ACHN (cell line): Measurements from ENCODE around the gene ACTN2.
"Not testable (repeated sequence)": the region's sequence is repeated elsewhere in the genome, so short reads cannot be mapped to it uniquely, and the experiment has no call there.

ENCODE experiments used
- DNase-seq: peaks from one replicate; pipeline ENCODE4 v3.0.0-alpha.2; 2015
- in situ Hi-C: cut with HindIII; loops from 2 replicates; pipeline ENCODE4 v1.10.0; 2017; ENCODE audit warnings: low sequenced_read_pairs, low pct_ligation_motif_present, low pct_unique_long_range_greater_than_20kb

The ACTN2 gene

DNA sequence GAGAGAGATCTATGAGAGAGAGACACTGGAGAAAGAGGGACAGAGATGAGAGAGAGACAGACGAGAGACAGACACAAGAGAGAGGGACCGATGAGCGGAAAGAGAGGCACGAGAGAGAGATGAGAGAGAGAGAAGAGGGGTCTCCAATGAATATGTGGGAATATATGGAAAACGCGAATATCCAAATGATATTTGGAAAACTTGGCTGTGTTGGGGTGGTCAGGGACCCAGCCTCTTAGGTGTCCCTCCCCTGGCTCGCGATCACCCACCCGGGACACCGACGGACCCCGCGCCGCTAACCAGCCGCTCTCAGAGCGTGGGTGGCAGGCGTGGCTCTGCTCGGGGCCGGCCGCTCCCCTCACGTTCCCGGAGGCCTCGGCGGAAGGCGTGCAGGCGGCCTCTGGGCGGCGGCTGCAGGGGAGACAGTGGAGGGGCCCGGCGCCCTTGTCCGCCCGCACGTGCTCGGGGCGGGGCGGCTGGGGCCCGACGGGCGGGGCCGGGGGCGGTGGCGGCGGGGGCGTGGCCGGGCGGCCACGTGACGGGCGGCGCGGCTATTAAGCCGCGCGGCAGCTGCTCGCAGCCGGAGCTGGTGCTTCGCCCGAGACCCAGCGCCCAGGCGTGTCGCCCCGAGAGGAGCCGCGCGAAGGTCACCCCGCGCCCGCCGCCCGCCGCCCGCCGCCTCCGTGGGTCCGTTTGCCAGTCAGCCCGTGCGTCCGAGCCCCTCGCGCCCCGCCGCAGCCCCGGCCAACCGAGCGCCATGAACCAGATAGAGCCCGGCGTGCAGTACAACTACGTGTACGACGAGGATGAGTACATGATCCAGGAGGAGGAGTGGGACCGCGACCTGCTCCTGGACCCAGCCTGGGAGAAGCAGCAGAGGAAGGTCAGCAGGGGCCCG, at the start of gene ACTN2:
TSS of gene ACTN2 (plus strand) at position 583 of the 898 bp plus-strand sequence. CDS start at position 758, 175 bp downstream.
- peak; percentile 42 for DNase-seq
- in situ Hi-C loops: no loop called here

DNA sequence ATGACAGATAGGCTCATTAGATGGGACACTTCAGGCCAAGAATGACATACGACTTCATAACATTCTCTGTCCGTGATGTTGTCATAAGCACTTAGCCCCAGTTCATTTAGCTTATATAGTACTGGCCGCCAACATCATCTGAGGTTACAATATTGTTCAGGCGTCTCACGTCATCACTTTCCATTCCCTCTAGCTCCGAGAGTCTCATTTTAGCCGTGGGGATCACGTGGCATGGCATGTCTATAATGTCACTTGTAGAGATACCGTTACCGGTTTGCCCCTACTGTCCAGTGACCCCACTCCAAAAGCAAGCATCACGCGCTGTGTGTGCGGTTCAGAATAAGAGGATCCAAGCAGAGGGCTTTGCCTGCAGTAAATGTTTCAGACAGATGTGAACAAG, 47.4 kb upstream of the ACTN2 start:
- in situ Hi-C loops: no loop called here
- DNase-seq: no peak

- DNase-seq: no peak
- in situ Hi-C loops: no loop called here
Observed at GRCh38 chr1:236639686-236640085, 46.6 kb upstream of the ACTN2 start.

GRCh38 chr1:236642763-236643162, 43.5 kb upstream of the ACTN2 start:
- no peak for DNase-seq
- in situ Hi-C loops: no loop called here

GRCh38 chr1:236645016-236645680, 41.2 kb upstream of the ACTN2 start:
- DNase-seq: no peak
- in situ Hi-C loops: no loop called here

DNA sequence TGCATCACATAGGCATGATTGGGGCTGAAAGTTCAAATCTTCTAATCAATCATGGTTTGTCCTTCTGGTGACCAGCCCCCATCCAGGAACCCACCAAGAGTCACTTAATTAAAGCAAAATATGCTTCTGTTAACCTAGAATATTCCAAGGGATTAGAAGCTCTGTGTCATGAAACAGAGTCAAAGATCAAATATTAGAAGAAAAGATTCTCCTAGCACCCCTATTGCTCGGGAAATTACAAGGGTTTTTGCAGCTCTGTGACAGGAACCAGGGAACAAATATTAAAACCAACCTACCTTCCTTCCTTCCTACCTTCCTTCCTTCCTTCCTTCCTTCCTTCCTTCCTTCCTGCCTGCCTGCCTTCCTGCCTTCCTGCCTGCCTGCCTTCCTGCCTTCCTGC, 31.8 kb upstream of the ACTN2 start:
- DNase-seq: no peak
- in situ Hi-C loops: no loop called here

- no peak for DNase-seq
- in situ Hi-C loops: no loop called here
Observed at GRCh38 chr1:236654957-236655356, 31.3 kb upstream of the ACTN2 start.

- in situ Hi-C loops: no loop called here
Observed at GRCh38 chr1:236657398-236657797, 28.9 kb upstream of the ACTN2 start.

DNA sequence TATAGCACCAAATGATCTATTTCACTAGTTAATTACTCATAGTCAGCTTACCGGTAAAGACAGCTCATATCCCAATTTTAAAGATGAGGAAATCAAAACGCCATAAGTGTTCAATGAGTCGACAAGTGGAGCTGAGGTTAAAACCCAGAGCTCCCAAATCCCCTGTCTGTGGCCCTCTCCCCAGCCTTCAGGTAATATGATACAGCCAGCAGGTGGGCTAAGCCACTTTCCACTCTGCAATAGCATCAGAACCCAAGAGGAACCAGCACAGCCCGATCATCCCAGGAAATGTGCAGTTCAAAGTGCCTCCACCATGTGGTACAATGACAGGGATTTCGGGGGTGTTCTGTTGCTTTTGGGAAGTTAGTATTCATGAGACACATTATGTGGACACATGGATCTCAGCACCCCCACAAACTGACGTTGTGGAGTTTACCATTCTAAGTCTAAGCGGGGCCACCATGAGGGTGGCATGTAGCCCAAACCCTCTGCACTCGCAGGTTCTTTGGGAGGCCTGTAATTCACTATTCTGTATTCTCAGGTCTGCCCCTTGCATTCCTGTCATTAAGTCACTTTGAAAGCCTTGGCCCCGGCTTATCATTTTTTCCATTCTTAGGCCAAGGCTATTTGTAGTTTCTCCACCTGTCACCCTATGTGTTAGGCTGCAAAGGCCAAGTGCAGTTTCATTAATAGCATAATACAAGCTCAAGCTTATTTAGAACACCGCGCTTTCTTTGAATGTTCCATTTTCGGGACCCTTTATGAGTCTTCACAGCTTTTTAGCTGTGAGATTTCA, 26.3 kb upstream of the ACTN2 start:
- in situ Hi-C loops: no loop called here
- DNase-seq: no peak

More at GRCh38 chr1:236657398-236657797, 28.9 kb upstream of the ACTN2 start:
- DNase-seq: no peak

DNA sequence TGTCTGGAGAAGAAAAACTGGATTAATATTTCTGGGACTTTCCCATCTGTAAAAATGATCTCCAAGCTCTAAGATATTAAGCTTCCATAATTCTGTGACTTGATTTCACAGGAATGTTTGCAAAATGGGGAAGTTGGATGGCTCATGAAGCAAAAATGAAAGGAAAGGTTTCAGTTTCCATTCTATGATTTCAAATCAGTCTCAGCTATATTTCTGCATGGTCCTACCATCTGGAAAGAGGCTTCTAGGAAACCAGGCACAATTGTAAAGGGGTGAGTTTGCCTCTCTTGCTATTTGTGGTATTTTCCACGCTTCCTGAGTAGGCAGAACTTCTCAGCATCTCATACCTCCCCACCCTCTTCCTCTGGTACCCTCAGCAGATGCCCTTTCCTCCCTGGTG, 22.4 kb upstream of the ACTN2 start:
- no peak for DNase-seq
- in situ Hi-C loops: no loop called here

GRCh38 chr1:236668909-236669308, 17.4 kb upstream of the ACTN2 start:
- in situ Hi-C loops, DNase-seq: not testable (repeated sequence)

DNA sequence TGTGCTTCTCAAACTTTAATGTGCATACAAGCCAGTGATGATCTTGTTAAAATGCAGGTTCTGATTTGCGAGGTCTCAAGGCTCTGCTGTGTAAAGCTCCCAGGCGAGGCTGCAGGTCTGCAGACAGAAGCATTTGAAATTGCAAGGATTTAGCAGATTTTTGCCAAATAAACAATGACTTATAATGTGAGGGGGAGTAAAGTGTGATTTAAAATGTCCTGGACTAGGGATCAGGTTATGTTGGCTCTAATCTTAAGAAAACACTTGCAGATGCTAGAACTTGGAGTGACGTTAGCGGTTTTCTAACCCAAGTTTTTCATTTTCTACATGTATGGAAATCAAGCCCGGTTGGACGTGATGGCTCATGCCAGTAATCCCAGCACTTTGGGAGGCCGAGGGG, 16.2 kb upstream of the ACTN2 start:
- in situ Hi-C loops: no loop called here
- no peak for DNase-seq

GRCh38 chr1:236673289-236673919, 12.9 kb upstream of the ACTN2 start:
- no peak for DNase-seq

DNA sequence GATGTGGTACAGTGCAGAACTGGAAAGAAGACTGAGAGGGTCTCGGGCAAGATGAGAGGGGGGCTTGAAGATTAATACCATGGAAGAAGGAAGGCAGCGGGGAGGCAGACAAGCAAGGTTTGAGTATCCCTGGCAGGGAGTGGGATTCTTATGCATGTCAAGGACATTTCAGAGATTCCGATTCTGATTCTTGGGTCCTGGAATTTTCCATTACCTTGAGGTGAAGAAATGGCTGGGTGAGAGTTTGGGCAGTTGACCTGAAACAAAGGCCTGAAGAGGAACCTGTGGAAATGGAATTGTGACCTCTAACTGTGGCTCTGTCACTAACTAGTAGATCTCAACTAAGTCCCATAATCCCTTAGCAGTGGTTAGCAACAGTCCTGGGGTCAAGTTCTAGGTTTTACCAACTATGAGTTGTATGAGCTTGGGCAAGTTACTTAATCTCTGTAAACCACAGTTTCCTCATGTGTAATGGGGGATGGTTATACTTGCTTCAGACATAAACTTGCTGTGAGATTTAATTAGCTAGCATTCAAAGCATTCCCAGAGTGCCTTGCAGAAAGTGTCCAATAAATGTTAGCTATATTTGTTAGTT, 8.6 kb upstream of the ACTN2 start:
- DNase-seq: no peak
- in situ Hi-C loops: no loop called here

More at GRCh38 chr1:236673289-236673919, 12.9 kb upstream of the ACTN2 start:
- in situ Hi-C loops: no loop called here

- in situ Hi-C loops: no loop called here
- DNase-seq: no peak
Observed at GRCh38 chr1:236681219-236681618, 5.1 kb upstream of the ACTN2 start.

GRCh38 chr1:236685205-236685916, 938 bp upstream of the ACTN2 start:
- in situ Hi-C loops: no loop called here
- DNase-seq: no peak

- no peak for DNase-seq
Observed at GRCh38 chr1:236686815-236687160, 489 bp downstream of the ACTN2 start.

DNA sequence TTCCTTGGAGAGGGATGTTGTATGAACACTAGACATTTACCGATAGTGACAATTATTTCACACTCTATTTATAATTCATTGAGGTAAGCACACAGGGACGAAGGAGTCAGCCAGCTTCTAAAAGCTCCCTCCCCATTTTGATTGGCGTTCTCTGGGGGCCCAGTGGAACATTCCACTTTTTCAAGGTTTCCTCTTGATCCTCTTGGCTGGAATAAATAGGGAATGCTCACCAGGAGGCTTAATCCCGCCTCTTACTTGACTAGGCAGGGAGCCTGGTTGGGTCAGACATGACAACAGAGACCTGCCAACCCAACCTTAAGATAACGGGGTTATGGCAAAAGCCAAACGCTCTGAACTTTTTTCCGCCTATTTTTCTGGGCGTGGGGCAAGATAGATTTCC, 974 bp downstream of the ACTN2 start:
- in situ Hi-C loops: no loop called here
- DNase-seq: no peak

More at GRCh38 chr1:236686815-236687160, 489 bp downstream of the ACTN2 start:
- in situ Hi-C loops: no loop called here
